ENCODE data around the gene ZNF497.
A peak's percentile ranks its signal among the peaks of the same experiment; 100 is the strongest.
"Not testable (repeated sequence)": the region's sequence is repeated elsewhere in the genome, so short reads cannot be mapped to it uniquely, and the experiment has no call there.

The ZNF497 gene

GRCh38 chr19:58350871-58351557 is 11.5 kb downstream of the ZNF497 start:
- H4K20me1 ChIP-seq (ENCODE audit: control insufficient read depth, insufficient read depth, low read depth, low read length): no peaks in the 10 kb centered on the region
- no peaks in the 10 kb centered on the region for H3K27me3 ChIP-seq (ENCODE audit: control insufficient read depth, low read length)
- TF ChIP-seq EZH2phosphoT487 (IDR thresholded peaks at IDR 0.05; ENCODE audit: borderline replicate concordance, low read length) (no peak), CTCF (IDR thresholded peaks at IDR 0.05; ENCODE audit: low read depth, low read length, poor library complexity, severe bottlenecking) (no peak)
- no peaks in the 10 kb centered on the region for H3K9me2 ChIP-seq (replicated peaks; ENCODE audit: control insufficient read depth, low read length)
- no peak overlapping the region for H3K4me3 ChIP-seq (ENCODE audit: low read length)
- no peaks in the 10 kb centered on the region for H3K9me3 ChIP-seq (ENCODE audit: control insufficient read depth, insufficient read depth, low read length)
- H3F3A ChIP-seq (ENCODE audit: control insufficient read depth, insufficient read depth): 0 out of 2 replicates have a peak, but pooled peaks cover 2% of the 10 kb centered on the region
- peaks cover 25% of the 10 kb centered on the region for H3K4me1 ChIP-seq (ENCODE audit: control insufficient read depth, low read length)
- no peak overlapping the region for H3K27ac ChIP-seq (ENCODE audit: low read depth, low read length)
- H3K4me2 ChIP-seq (ENCODE audit: low read length): no peak overlapping the region
- peaks cover 32% of the 10 kb centered on the region for H3K79me2 ChIP-seq (ENCODE audit: control insufficient read depth, low read length)
- peaks cover 13% of the 10 kb centered on the region for H3K36me3 ChIP-seq (ENCODE audit: control insufficient read depth, low read length)

- Histone ChIP-seq H3K4me2 (ENCODE audit: low read length) (no peak overlapping the region), H3K27ac (ENCODE audit: low read depth, low read length) (no peak overlapping the region), H3K9me3 (ENCODE audit: control insufficient read depth, insufficient read depth, low read length) (no peaks in the 10 kb centered on the region), H3K27me3 (ENCODE audit: control insufficient read depth, low read length) (no peaks in the 10 kb centered on the region), H3K4me3 (ENCODE audit: low read length) (no peak overlapping the region), H3K9me2 (replicated peaks; ENCODE audit: control insufficient read depth, low read length) (no peaks in the 10 kb centered on the region), H3K36me3 (ENCODE audit: control insufficient read depth, low read length) (peaks cover 13% of the 10 kb centered on the region), H3K4me1 (ENCODE audit: control insufficient read depth, low read length) (peaks cover 27% of the 10 kb centered on the region), H3F3A (ENCODE audit: control insufficient read depth, insufficient read depth) (0 out of 2 replicates have a peak, but pooled peaks cover 2% of the 10 kb centered on the region), H3K79me2 (ENCODE audit: control insufficient read depth, low read length) (peaks cover 32% of the 10 kb centered on the region), H4K20me1 (ENCODE audit: control insufficient read depth, insufficient read depth, low read depth, low read length) (no peaks in the 10 kb centered on the region)
- no peak for TF ChIP-seq CTCF (IDR thresholded peaks at IDR 0.05; ENCODE audit: low read depth, low read length, poor library complexity, severe bottlenecking)
- TF ChIP-seq EZH2phosphoT487 (IDR thresholded peaks at IDR 0.05; ENCODE audit: borderline replicate concordance, low read length): no peak
Observed at GRCh38 chr19:58350001-58350861, 12.3 kb downstream of the ZNF497 start.

GRCh38 chr19:58349590-58349989 is 13.0 kb downstream of the ZNF497 start:
- Histone ChIP-seq H3K4me3 (ENCODE audit: low read length) (no peak overlapping the region), H3K9me2 (replicated peaks; ENCODE audit: control insufficient read depth, low read length) (no peaks in the 10 kb centered on the region), H3F3A (ENCODE audit: control insufficient read depth, insufficient read depth) (0 out of 2 replicates have a peak, but pooled peaks cover 2% of the 10 kb centered on the region), H3K4me1 (ENCODE audit: control insufficient read depth, low read length) (peaks cover 27% of the 10 kb centered on the region), H4K20me1 (ENCODE audit: control insufficient read depth, insufficient read depth, low read depth, low read length) (no peaks in the 10 kb centered on the region), H3K4me2 (ENCODE audit: low read length) (peak overlapping the region; percentile 67; the same call in 1 of the 2 replicates), H3K27me3 (ENCODE audit: control insufficient read depth, low read length) (no peaks in the 10 kb centered on the region), H3K9me3 (ENCODE audit: control insufficient read depth, insufficient read depth, low read length) (no peaks in the 10 kb centered on the region), H3K27ac (ENCODE audit: low read depth, low read length) (no peak overlapping the region), H3K79me2 (ENCODE audit: control insufficient read depth, low read length) (peaks cover 32% of the 10 kb centered on the region), H3K36me3 (ENCODE audit: control insufficient read depth, low read length) (peaks cover 13% of the 10 kb centered on the region)
- TF ChIP-seq CTCF (IDR thresholded peaks at IDR 0.05; ENCODE audit: low read depth, low read length, poor library complexity, severe bottlenecking) (no peak), EZH2phosphoT487 (IDR thresholded peaks at IDR 0.05; ENCODE audit: borderline replicate concordance, low read length) (no peak)

GRCh38 chr19:58348080-58348479 is 14.5 kb downstream of the ZNF497 start:
- H3K4me2 ChIP-seq (ENCODE audit: low read length): peak overlapping the region; percentile 67
- H3K27ac ChIP-seq (ENCODE audit: low read depth, low read length): peak overlapping the region; percentile 29; the same call in 1 of the 2 replicates
- peaks cover 13% of the 10 kb centered on the region for H3K36me3 ChIP-seq (ENCODE audit: control insufficient read depth, low read length)
- not testable (repeated sequence) for H3F3A ChIP-seq (ENCODE audit: control insufficient read depth, insufficient read depth); H3K9me2 ChIP-seq (replicated peaks; ENCODE audit: control insufficient read depth, low read length); H3K27me3 ChIP-seq (ENCODE audit: control insufficient read depth, low read length); H4K20me1 ChIP-seq (ENCODE audit: control insufficient read depth, insufficient read depth, low read depth, low read length); H3K9me3 ChIP-seq (ENCODE audit: control insufficient read depth, insufficient read depth, low read length)
- peak overlapping the region; percentile 91 for H3K4me3 ChIP-seq (ENCODE audit: low read length)
- peaks cover 27% of the 10 kb centered on the region for H3K4me1 ChIP-seq (ENCODE audit: control insufficient read depth, low read length)
- H3K79me2 ChIP-seq (ENCODE audit: control insufficient read depth, low read length): peaks cover 32% of the 10 kb centered on the region
